ENCODE data around the gene RUSF1.

The RUSF1 gene

DNA sequence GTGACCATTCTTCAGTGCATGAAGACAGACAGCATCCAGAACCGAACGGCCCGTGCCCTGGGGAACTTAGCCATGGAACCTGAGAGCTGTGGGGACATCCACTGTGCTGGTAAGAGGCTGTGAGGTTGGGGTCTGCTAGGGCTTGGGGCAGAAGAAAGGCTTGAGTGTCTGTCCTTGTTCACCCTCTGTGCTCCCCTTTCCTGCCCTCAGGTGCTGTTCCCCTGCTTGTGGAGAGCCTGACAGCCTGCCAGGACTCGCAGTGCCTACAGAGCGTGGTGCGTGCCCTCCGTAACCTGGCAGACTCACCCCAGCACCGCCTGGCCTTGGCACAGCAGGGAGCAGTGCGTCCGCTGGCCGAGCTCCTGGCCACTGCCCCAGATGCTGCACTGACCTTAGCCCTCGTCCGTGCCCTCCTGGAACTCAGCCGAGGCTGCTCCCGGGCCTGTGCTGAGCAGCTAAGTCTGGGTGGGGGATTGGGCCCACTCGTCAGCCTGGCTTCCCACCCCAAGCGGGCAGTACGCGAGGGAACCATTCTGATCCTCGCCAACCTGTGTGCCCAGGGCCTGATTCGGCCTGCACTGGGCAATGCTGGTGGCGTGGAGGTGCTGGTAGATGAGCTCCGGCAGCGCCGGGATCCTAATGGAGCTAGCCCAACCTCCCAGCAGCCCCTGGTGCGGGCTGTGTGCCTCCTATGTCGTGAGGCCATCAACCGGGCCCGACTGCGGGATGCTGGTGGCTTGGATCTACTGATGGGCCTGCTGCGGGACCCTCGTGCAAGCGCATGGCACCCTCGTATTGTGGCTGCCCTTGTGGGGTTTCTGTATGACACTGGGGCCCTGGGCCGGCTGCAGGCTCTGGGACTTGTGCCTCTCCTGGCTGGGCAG, 46.0 kb downstream of the RUSF1 start:
- H3K4me3 ChIP-seq (ENCODE audit: low read length), result no peak overlapping the region
- no peak for TF ChIP-seq ZNF274 (IDR thresholded peaks at IDR 0.05; ENCODE audit: low read depth, low read length)

DNA sequence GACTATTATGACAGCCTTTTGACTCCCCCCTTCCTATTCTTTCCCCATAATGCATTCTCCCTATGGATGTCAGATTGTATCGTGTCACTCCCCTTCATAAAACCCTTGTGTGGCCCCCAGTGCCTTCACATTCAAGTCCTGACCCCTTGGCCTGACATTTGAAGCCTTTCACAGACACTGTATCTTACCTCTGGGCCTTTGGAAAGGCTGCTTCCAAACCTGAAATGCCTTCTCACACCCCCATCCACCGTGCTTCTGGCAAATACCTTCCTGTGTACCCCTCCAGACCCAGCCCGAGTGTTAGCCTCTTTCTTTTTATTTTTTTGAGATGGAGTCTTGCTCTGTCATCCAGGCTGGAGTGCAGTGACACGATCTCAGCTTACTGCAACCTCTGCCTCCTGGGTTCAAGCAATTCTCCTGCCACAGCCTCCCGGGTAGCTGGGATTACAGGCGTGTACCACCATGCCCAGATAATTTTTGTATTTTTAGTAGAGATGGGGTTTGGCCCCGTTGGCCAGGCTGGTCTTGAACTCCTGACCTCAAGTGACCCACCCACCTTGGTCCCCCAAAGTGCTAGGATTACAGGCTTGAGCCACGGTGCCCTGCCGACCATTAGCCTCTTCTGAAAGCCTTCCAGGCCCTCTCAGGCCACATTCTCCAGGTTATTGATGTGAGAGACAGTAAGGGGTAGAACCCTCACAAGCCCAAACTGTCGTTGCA, 46.8 kb downstream of the RUSF1 start:
- H3K4me3 ChIP-seq (ENCODE audit: low read length), result no peak overlapping the region
- no peak for TF ChIP-seq ZNF274 (IDR thresholded peaks at IDR 0.05; ENCODE audit: low read depth, low read length)

DNA sequence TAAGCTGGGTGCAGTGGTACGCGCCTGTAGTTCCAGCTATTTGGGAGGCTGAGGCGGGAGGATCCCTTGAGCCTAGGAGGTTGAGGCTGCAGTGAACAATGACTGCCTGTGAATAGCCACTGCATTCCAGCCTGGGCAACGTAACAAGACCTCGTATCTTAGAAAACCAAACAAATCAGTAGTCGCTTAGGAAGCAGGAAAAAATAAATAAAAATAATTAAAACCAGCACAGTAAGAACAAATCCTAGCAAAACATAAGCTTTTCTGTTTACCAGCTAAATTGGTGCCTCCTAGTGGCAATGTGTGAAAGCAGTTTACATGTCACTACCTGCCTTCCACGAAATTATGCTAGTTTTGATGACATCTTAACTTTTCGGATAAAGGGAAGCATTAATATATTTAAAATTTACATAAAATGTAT, 47.6 kb downstream of the RUSF1 start:
- peak overlapping the region; percentile 92 for H3K4me3 ChIP-seq (ENCODE audit: low read length)
- no peak for TF ChIP-seq ZNF274 (IDR thresholded peaks at IDR 0.05; ENCODE audit: low read depth, low read length)

DNA sequence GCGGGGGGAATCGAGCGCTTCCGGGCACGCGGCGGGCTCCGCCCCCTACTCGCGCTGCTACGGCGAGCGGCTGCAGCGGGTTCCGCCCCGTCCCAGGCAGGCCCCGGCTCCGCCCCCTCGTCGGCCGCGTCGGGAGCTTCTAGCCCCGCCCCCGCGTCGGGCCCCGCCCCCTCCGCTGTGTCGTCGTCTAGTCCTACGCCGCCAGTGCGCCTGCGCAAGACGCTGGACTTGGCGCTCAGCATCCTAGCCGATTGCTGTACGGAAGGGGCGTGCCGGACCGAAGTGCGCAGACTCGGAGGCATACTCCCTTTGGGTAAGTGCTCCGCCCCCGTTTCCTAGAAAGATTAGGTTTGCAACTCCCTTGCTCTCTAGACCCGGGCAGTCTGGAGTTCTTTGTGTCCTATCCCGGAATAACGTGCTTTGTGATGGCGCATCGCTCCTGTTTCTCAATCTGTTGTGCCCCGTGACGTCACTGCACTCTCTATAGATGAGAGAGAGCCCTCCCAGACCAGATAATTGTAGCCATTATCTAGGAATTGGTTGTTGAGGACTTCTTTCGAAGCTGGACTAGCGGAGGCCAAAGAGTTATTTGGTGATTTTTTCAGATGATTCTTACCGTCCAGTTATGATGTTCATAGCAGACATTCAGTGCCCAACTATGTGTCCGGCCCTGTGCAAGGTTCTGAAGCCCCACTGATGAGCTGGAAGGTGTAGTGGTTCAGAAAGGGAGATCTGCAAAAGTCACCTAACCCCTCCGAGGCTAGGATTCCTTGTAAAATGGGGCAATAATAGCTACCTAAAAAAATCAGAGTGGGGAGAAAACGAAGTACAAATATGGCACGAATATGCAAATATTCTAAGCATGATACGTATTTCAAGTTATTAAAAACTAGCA, 48.3 kb downstream of the RUSF1 start:
- peak overlapping the region; percentile 92 for H3K4me3 ChIP-seq (ENCODE audit: low read length)
- no peak for TF ChIP-seq ZNF274 (IDR thresholded peaks at IDR 0.05; ENCODE audit: low read depth, low read length)

DNA sequence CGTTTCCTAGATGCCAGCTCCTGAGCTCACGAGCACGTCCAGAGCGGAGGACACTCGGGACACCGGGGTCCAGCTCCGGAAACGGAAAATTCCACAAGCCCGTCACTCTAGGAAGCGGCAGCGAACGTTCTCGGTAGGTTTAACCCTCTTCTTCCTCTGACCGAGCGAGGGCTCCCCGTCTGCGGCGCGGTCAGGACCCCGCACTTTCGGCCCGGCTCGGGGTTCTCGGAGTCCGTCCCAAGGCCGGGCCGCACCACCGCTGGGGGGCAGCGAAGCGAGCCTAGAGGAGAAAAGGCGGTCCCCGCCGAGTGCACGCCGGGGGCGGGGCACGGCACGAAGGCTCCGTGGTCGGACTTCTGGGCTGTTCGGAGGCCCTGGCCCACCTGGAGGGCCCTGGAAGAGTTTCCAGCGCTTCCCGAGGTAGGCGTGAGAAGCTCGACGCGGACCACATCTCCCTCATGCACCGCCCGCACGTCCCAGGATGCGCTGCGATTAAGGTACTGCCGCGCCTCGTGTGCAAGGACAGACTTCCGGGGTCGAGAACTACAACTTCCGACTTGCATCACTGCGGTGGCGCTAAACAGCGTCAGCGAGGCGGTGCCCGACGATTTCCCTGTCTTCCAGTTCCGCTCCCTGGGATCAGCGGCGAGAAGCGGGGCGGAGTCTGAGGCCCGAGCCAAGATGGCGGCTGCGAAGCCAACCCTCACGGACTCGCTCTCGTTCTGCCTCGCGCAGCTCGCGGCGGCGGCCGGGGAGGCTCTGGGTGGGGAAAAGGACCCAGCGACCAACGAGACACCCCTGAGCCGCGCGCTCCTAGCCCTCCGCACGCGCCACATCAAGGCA, 49.1 kb downstream of the RUSF1 start, which contains the start of gene ARMC5:
TSS of gene ARMC5 (plus strand) at position 658 of the 843 bp plus-strand sequence. CDS start at position 682, 24 bp downstream.
- TF ChIP-seq ZNF274 (IDR thresholded peaks at IDR 0.05; ENCODE audit: low read depth, low read length), result no peak
- H3K4me3 ChIP-seq (ENCODE audit: low read length), result peak within 1 kb of the TSS; percentile 92

DNA sequence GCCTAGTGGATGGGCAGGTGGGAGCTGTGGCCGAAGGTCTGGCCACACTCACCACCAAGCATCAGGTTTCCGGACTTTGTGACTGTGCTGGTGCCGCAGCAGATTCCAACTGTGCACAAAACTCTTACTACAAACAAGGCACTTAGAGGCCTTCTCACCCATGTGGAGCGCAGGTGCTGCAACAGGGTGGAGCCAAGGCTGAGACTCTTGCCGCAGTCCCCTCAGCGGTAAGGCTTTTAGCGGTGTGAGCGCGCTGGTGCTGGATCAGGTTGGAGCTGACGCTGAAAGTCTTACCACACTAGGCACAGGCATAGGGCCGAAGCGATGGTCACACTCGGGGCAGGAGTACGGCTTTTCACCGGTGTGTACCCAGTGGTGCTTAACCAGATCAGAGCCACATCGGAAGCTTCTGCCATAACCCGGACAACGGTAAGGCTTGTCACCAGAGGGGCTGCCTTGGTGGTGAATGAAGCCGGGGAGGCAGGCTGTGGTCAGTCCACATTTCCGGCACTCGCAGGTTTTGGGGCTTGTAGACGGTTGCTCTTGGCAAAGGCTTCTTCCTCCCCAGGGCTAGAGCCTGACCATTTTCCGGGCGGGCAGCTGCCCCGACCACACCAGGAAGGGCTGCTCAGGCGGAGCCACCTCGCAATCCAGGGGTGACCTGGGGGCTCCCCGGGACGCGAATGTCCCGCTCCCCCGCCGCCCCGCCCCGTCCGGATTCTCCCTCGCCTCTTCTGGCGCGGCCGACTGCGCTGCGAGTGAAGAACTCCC, 49.9 kb downstream of the RUSF1 start:
- TF ChIP-seq ZNF274 (IDR thresholded peaks at IDR 0.05; ENCODE audit: low read depth, low read length), result no peak
- H3K4me3 ChIP-seq (ENCODE audit: low read length), result peak overlapping the region; percentile 83

DNA sequence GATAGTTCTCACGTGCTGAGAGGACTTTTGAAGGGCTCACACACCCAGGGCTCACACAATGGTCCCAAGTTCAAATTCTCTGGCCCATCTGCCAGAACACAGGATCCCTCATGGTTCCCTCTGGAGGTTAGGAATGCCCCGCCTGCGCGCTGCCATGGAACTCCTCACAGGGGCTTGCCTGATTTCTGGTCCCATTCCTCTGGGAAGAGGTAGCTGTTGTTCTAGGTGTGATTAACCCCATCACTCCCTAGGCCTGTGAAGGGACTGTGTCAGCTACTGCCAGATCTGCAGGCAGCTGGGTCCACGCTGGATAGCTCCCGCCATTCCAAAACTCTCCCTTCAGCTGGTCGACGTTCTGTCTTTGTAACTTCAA, 51.2 kb downstream of the RUSF1 start:
- no peak overlapping the region; the same call in 1 of the 2 replicates for H3K4me3 ChIP-seq (ENCODE audit: low read length)
- no peak for TF ChIP-seq ZNF274 (IDR thresholded peaks at IDR 0.05; ENCODE audit: low read depth, low read length)

DNA sequence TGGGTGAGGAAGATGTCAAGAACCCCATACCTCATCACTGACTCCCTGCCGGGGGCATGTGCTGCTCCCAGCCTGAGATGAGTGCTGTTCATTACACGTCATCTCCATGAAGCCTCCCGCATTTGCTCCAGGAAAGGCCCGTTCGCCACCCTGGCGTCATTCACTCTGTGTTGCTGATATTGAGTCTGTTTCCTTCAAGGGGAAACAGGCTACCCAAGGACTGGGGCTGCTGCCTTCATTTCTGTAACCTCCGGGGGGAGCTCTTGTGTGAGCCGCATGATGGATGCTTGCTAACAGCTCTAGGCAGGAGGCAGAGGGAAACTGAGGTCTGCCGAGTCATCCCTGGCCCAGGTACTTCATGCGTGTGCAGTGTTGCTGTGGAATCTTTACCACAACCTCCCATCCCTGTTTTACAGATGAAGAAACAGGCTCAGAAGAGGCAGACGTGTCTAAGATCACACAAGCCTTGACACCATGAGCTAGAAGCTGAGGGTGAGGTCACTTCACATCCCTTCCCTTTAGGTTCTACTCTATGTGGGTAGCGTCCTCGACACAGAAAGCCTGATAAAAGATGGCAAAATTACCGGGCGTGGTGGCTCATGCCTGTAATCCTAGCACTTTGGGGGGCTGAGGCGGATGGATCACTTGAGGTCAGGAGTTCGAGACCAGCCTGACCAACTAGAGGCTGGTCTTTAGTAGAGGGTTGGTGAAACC, 52.4 kb downstream of the RUSF1 start:
- TF ChIP-seq ZNF274 (IDR thresholded peaks at IDR 0.05; ENCODE audit: low read depth, low read length), result no peak
- H3K4me3 ChIP-seq (ENCODE audit: low read length), result no peak overlapping the region

DNA sequence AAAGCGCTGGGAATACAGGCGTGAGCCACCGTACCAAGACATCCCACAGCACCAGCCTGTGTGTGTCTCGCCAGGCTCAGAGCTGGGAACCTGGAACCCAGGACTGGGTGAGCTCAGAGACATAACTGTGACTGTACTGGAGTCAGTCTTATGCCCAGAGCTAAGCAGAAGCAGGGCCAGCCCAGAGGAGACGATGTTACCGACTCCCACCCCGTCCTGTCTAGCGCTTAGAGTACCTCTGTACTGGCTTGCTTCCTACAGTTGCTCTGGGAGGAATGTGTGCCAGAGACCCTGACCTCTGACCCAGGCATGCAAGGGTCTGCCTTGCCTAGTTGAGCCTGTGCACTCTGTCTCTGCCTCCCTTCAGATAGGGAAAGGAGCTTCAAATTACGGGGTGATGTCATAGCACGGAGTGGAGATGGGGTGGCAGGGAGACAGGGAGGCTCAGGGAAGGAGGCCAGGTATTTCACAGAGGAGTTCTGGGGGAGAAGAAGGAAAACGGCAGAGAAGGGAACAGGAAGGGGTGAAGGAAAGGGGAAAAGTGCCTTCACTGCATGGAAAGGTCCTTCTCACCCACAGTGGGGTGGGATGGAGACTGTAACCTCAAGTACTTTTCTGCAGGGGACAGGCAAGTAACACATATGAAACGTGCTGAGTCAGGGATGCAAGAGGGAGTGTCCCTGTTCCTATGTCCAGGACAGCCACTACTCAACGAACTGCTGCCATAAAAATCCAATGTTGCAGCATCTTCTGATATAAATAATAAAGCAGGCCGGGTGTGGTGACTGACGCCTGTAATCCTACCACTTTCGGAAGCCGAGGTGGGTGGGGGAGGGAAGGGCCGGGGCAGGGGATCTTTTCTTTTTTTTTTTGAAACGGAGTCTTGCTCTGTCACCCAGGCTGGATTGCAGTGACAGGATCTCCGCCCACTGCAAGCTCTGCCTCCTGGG, 54.7 kb downstream of the RUSF1 start:
- no peak overlapping the region for H3K4me3 ChIP-seq (ENCODE audit: low read length)
- TF ChIP-seq ZNF274 (IDR thresholded peaks at IDR 0.05; ENCODE audit: low read depth, low read length), result no peak

DNA sequence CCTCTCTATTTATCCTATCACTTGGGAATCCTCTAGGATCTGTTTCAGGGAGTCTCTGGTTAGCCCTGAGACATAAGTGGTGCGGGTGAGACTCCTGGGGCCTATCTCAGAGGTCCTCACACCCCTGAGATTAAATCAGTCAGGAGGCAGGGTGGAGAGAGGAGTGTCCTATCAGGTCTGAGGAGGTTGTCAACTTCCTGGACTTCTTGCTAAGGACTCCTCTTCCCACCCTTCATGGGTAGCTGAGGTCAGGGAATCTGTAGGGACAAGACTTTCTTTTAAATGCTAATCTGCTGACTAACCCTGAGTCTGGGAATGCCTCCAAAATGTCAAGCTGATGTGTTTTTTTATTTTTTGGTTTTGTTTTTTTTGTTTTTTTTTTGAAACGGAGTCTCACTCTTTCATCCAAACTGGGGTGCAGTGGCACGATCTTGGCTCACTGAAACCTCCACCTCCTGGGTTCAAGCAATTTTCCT, 55.5 kb downstream of the RUSF1 start:
- TF ChIP-seq ZNF274 (IDR thresholded peaks at IDR 0.05; ENCODE audit: low read depth, low read length), result no peak

More for the DNA sequence above, 55.5 kb downstream of the RUSF1 start:
- H3K4me3 ChIP-seq (ENCODE audit: low read length), result no peak overlapping the region

Data from GM08714 (cell line).